LHCN-M2 (cell line): ENCODE measurements around the gene EFNA1. TPM values are rescaled to one million over a fixed set of nuclear protein-coding genes. Genes with fewer than 3 reads are reported as not detected.

Source experiments
- DNase-seq: peaks from one replicate; pipeline ENCODE4 v3.0.0-alpha.2; 2012; ENCODE audit warnings: low read depth
- total RNA-seq: library from RNA; depleted of rRNA; stranded (reverse); fragments of >200 nt; gene quantifications from 2 replicates; pipeline ENCODE4 v1.2.3, GENCODE V29; 2014; rRNA removed

The EFNA1 gene
- total RNA-seq, 1 experiment from 2014 or later: 0.23 TPM

GRCh38 chr1:155174324-155175280 lies 46.9 kb downstream of the EFNA1 start:
- peak; percentile 10 for DNase-seq

GRCh38 chr1:155175281-155175926 lies 47.7 kb downstream of the EFNA1 start:
- no peak for DNase-seq

- DNase-seq: peak; percentile 10
Measured at GRCh38 chr1:155175927-155176371, 48.3 kb downstream of the EFNA1 start.

- peak; percentile 67 for DNase-seq
Measured at GRCh38 chr1:155176544-155177071, 48.9 kb downstream of the EFNA1 start.

- DNase-seq: no peak
Measured at GRCh38 chr1:155177192-155177917, 49.7 kb downstream of the EFNA1 start.

- no peak for DNase-seq
Measured at GRCh38 chr1:155177918-155178281, 50.2 kb downstream of the EFNA1 start.

- DNase-seq: no peak
Measured at GRCh38 chr1:155178441-155179111, 50.9 kb downstream of the EFNA1 start.

GRCh38 chr1:155179112-155180031 lies 51.7 kb downstream of the EFNA1 start:
- no peak for DNase-seq

GRCh38 chr1:155181371-155182051 lies 53.8 kb downstream of the EFNA1 start:
- no peak for DNase-seq

- no peak for DNase-seq
Measured at GRCh38 chr1:155182052-155182550, 54.4 kb downstream of the EFNA1 start.

GRCh38 chr1:155183775-155184221 lies 56.1 kb downstream of the EFNA1 start:
- DNase-seq: no peak

GRCh38 chr1:155184351-155184811 lies 56.7 kb downstream of the EFNA1 start:
- no peak for DNase-seq

Other genes with a start within 250 kb of the EFNA1 start
- gene PMVK, start 191.2 kb upstream of the EFNA1 start, total RNA-seq: 8.0 and 9.1 TPM in 2 replicates
- gene PBXIP1, start 171.8 kb upstream of the EFNA1 start, total RNA-seq: 94.5 and 141 TPM in 2 replicates
- 21.6 and 24.5 TPM in 2 replicates for gene PYGO2, start 166.1 kb upstream of the EFNA1 start, total RNA-seq
- 325 and 337 TPM in 2 replicates for gene SHC1, start 157.1 kb upstream of the EFNA1 start, total RNA-seq
- 164 and 175 TPM in 2 replicates for gene CKS1B, start 153.2 kb upstream of the EFNA1 start, total RNA-seq
- gene FLAD1, start 144.5 kb upstream of the EFNA1 start, total RNA-seq: 30.9 and 41.3 TPM in 2 replicates
- not detected in 2 replicates for gene LENEP, start 134.3 kb upstream of the EFNA1 start, total RNA-seq
- gene ZBTB7B, start 125.1 kb upstream of the EFNA1 start, total RNA-seq: 18.9 and 19.5 TPM in 2 replicates
- gene DCST2, start 94.1 kb upstream of the EFNA1 start, total RNA-seq: 0.11 and 0.13 TPM in 2 replicates
- gene DCST1, start 94.1 kb upstream of the EFNA1 start, total RNA-seq: not detected in 2 replicates
- 82.4 and 86.7 TPM in 2 replicates for gene ADAM15, start 76.6 kb upstream of the EFNA1 start, total RNA-seq
- gene EFNA4, start 64.1 kb upstream of the EFNA1 start, total RNA-seq: 8.0 and 8.7 TPM in 2 replicates
- gene EFNA3, start 49.0 kb upstream of the EFNA1 start, total RNA-seq: 1.7 and 2.1 TPM in 2 replicates
- gene SLC50A1, start 8.0 kb downstream of the EFNA1 start, total RNA-seq: 24.7 and 31.8 TPM in 2 replicates
- 86.9 and 101 TPM in 2 replicates for gene DPM3, start 12.7 kb downstream of the EFNA1 start, total RNA-seq
- gene KRTCAP2, start 45.4 kb downstream of the EFNA1 start, total RNA-seq: 95.3 and 96.7 TPM in 2 replicates
- 3.1 and 3.3 TPM in 2 replicates for gene TRIM46, start 46.0 kb downstream of the EFNA1 start, total RNA-seq
- 17.4 and 26.4 TPM in 2 replicates for gene THBS3, start 80.0 kb downstream of the EFNA1 start, total RNA-seq
- gene MTX1, start 80.8 kb downstream of the EFNA1 start, total RNA-seq: 47.6 and 49.1 TPM in 2 replicates
- gene ENTREP3, start 127.6 kb downstream of the EFNA1 start, total RNA-seq: 7.8 and 15.6 TPM in 2 replicates
- 83.7 and 101 TPM in 2 replicates for gene SCAMP3, start 134.5 kb downstream of the EFNA1 start, total RNA-seq
- 23.7 and 26.9 TPM in 2 replicates for gene CLK2, start 145.6 kb downstream of the EFNA1 start, total RNA-seq
- gene HCN3, start 149.6 kb downstream of the EFNA1 start, total RNA-seq: 1.8 and 2.1 TPM in 2 replicates
- not detected in 2 replicates for gene PKLR, start 173.6 kb downstream of the EFNA1 start, total RNA-seq
- 172 and 197 TPM in 2 replicates for gene FDPS, start 181.0 kb downstream of the EFNA1 start, total RNA-seq
- 41.6 and 43.3 TPM in 2 replicates for gene RUSC1, start 193.0 kb downstream of the EFNA1 start, total RNA-seq